ENCODE data around the gene PARP6.

DNA sequence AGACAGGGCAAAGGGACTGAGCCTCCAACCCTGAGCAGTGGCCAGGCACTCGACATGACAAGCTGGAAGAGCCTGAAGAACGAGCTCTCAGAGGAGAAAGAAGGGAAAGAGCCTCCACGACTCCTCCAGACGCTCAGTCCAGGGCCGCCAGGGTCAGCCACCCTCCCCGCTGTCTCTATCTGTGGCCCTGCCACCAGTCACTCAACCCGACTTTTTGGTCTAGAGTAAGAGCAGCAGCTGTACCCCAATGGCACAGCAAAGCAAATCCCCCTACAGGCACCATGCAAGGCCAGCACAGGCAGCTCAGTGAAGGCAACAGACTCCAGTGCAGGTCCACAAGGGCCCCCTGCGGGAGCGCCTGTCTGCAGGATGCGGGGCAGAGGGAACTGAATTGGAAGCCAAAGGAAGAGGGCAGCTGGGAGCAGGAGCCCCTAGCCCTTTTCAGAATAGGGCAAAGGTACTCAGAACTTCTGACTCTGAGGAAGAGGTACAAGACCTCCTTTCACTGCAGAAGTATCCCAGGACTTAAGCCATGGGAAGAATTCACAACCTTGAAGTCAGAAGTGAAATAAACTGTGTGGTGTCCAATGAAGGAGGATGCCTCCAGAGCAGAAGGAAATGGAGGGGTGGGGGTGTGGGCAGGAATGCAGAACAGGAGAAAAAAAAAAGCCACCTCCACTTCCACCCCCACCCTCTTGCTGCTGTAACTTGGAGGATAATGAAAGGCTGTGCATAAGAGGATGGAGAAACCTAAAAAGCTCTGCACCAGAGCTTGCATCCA is 66.3 kb downstream of the PARP6 start:
- TF ChIP-seq EZH2 (IDR thresholded peaks at IDR 0.05; ENCODE audit: low read depth): no peak
- TF ChIP-seq, protein P1, sequence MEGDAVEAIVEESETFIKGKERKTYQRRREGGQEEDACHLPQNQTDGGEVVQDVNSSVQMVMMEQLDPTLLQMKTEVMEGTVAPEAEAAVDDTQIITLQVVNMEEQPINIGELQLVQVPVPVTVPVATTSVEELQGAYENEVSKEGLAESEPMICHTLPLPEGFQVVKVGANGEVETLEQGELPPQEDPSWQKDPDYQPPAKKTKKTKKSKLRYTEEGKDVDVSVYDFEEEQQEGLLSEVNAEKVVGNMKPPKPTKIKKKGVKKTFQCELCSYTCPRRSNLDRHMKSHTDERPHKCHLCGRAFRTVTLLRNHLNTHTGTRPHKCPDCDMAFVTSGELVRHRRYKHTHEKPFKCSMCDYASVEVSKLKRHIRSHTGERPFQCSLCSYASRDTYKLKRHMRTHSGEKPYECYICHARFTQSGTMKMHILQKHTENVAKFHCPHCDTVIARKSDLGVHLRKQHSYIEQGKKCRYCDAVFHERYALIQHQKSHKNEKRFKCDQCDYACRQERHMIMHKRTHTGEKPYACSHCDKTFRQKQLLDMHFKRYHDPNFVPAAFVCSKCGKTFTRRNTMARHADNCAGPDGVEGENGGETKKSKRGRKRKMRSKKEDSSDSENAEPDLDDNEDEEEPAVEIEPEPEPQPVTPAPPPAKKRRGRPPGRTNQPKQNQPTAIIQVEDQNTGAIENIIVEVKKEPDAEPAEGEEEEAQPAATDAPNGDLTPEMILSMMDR (conservative IDR thresholded peaks at IDR 0.05): no peak
